Measurements from ENCODE around the gene PEPD.
A peak's percentile ranks its signal among the peaks of the same experiment; 100 is the strongest.

PEPD gene

DNA sequence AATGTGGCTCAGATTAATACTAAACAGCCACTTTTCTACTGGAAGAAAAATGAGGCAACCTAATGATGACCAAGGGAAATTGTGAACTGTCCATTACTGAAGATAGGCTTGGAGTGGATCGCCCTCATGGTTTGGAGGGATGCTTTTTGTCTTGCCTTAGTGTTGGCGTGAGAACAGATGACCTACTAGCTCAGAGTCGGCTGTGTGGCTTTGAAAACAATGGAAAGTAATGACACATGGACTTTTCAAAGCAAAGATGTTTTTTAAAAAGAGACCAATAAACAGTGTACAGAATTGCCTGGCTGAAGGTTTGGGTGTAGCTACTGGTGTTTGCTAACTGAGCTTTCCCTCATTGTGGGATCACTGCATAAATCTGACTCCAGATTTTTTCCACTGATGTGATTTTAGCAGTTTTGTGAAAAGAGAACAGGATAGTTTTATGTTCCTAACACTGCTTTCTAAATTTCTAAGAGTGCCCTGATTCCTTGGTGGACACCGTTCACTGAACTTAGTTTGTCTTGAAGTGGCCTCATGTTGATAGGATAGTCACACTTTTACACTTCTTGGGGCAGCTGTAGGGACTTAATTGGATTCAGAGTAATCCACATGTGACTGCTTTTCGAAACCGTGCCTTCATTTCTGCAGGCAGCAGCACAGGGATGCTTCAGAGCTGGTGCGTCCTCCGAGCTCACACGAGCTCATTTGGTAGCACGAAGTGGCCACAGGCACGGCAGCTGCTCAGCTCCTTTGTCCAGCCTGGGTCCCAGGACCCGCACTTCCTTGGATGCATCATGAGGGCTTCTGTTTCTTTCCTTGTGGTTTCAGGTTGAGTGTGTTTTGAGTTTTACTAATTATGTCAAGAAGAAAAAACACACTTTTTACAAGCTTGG, 143.8 kb downstream of the PEPD start:
- no peak for DNase-seq

- no peak for DNase-seq
Measured at GRCh38 chr19:33376941-33377557, 144.5 kb downstream of the PEPD start.

- DNase-seq: no peak
Measured at GRCh38 chr19:33376423-33376822, 145.2 kb downstream of the PEPD start.

- DNase-seq: no peak
Measured at GRCh38 chr19:33375837-33376159, 145.8 kb downstream of the PEPD start.

DNA sequence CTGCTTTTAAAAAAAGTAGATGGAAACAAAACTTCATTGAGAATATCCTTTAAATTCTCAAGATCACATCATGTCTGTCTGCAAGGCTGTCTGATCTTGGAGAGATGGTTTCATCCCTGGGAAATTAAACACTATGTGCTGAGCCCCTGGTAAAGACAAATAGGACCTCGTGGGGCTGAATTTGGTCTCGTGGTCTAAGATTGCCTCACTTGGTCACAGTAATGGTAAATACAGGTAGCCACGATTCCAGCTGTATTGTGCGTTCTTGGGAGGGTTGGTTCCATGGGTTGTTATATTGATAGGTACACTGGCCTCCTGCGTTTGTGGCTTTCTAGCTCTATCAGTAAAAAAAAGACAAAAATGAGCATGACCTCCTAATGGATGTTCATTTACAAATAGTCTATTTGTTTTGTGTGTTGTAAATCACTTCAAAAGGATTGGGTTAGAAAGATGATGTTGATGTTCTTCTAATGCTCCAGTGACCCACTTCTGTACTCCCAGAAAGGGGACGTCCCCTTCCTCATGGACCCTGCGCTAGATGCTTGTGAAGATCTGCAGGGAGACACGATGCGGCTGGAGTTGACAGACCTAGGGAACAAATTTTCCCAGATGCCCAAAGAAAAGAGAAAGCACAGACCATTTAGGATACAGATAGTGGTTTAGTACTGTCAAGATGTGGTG, 146.3 kb downstream of the PEPD start:
- no peak for DNase-seq

GRCh38 chr19:33374236-33374714, 147.3 kb downstream of the PEPD start:
- no peak for DNase-seq

GRCh38 chr19:33373453-33374235, 147.9 kb downstream of the PEPD start, which contains the start of gene CEBPG:
CEBPG (plus strand) TSS chr19:33373709; CDS start chr19:33379240, 5,531 bp downstream.
- peak; percentile 95 for DNase-seq

- DNase-seq: no peak
Measured at GRCh38 chr19:33370783-33371182, 150.8 kb downstream of the PEPD start.

GRCh38 chr19:33368074-33368864, 153.3 kb downstream of the PEPD start:
- DNase-seq: no peak

DNA sequence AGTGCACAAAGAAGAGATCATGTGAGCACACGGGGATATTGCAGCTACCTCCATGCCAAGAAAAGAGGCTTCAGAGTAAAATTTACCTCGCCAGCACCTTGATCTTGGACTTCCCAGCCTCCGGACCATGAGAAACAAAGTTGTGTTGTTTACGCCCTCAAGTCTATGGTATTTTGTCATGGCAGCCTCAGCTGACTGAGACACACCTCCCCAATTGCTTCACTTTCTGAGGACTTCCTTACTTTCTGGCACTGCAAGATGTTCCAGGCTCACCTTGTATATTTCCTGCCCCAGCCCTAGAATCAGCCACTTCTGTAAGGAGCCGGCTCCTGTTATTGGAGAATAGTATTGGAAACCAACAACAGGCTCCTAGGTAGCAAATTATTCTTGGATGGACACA, 154.7 kb downstream of the PEPD start:
- no peak for DNase-seq

GRCh38 chr19:33366127-33366526, 155.5 kb downstream of the PEPD start:
- no peak for DNase-seq

- no peak for DNase-seq
Measured at GRCh38 chr19:33365691-33366090, 155.9 kb downstream of the PEPD start.

GRCh38 chr19:33363476-33363875, 158.1 kb downstream of the PEPD start:
- no peak for DNase-seq

DNA sequence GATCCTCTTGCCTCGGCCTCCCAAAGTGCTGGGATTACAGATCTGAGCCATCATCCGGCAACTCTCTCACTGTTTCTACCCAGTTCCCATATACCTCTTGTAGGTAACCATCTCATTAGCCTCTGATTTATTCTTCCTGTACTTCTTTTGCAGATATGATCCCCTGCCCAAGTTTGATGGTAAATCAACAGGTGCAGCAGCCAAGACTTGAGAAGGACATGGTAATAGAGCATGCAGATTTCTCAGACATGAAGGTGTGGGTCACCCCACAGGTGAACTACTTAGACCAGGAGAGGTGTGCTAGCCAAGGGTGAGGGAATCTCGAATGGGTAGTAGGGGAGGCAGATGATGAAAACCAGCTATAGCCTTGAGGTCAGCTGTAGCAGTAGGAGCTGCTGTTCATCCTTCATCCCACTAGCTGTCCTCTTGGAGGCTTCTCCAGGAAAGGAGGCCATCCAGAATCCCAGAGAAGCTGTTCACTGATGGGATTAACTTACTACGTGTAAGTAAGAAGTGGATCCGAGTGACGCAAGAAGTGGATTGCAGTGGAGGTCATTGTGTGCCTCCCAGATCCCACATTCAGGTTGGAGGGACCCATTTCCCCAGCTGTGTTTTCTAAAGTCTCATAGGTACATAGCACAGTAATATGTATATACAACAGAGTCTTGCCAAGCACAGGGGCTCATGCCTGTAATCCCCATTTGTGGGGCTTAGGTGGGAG, 158.9 kb downstream of the PEPD start:
- no peak for DNase-seq

GRCh38 chr19:33359581-33359980, 162.0 kb downstream of the PEPD start:
- no peak for DNase-seq

DNA sequence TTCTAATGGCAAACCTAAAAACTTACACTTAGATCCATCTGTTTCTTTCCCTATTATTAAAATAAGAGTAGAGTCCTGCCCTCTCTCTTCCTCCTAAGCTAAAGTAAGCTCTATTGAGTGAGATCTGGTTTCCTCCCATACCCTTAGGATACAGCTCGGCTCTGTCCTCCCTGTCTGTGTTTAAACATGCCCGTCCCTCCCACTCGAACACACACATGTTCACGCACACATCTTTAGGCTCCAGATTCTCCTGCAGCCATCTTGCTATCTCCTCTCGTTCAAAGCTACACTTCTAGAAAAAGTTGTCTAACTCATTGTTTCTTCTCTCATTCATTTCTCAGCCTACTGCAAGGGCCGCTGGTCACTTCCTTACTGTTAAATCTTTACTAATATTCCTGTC, 163.2 kb downstream of the PEPD start:
- DNase-seq: no peak

GRCh38 chr19:33357556-33357955, 164.0 kb downstream of the PEPD start:
- no peak for DNase-seq

DNA sequence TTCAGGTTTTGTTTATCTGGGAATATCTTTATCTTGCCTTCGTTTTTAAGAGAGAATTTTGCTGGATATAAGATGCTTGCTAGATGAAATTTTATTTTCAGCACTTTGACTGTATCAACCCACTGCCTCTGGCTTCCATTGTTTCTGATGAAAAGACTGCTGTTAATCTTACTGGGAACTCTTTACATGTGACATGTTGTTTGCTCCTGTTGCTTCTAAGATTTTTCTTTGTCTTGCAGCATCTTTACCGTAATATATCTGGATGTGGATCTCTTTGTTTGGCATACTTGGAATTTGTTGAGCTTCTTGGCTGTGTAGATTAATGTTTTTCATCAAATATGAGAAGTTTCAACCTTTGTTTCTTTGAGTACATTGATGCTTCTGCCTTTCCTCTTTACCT, 166.1 kb downstream of the PEPD start:
- no peak for DNase-seq

GRCh38 chr19:33350538-33351309, 170.9 kb downstream of the PEPD start:
- DNase-seq: no peak

Measured in CD4-positive, alpha-beta T cell treated with Interleukin-10 for 1 hour (primary cell).